Fibroblast of villous mesenchyme (primary cell): ENCODE measurements around the gene DNTTIP2. TPM values are rescaled to one million over a fixed set of nuclear protein-coding genes. Genes with fewer than 3 reads are reported as not detected.
A peak's percentile ranks its signal among the peaks of the same experiment; 100 is the strongest.
"Not testable (repeated sequence)": the region's sequence is repeated elsewhere in the genome, so short reads cannot be mapped to it uniquely, and the experiment has no call there.

Source experiments
- DNase-seq: peaks from one replicate; pipeline ENCODE4 v3.0.0-alpha.2; 2010; ENCODE audit warnings: low read depth
- H3K4me3 ChIP-seq: 2 replicates; pipeline ENCODE4 v1.5.1; 2011; ENCODE audit warnings: low read depth, mild to moderate bottlenecking, low read length
- CTCF ChIP-seq: IDR thresholded peaks from 2 replicates; pipeline ENCODE4 v1.5.1; 2012; ENCODE audit warnings: low read depth, mild to moderate bottlenecking, low read length; ENCODE audit not compliant: insufficient read depth
- total RNA-seq: library from RNA; depleted of rRNA; stranded (reverse); fragments of >200 nt; gene quantifications from 2 replicates; pipeline ENCODE4 v1.2.3, GENCODE V29; 2012

DNTTIP2 gene
- total RNA-seq, 1 donor = 31.5 TPM

GRCh38 chr1:93878501-93878888 lies 511 bp downstream of the DNTTIP2 start:
- no peak for TF ChIP-seq CTCF
- H3K4me3 ChIP-seq = peak overlapping the region; percentile 99
- peak; percentile 27 for DNase-seq

GRCh38 chr1:93877529-93877928 lies 1.5 kb downstream of the DNTTIP2 start:
- no peak for TF ChIP-seq CTCF
- DNase-seq = no peak
- H3K4me3 ChIP-seq = no peak overlapping the region

GRCh38 chr1:93876244-93876643 lies 2.8 kb downstream of the DNTTIP2 start:
- TF ChIP-seq CTCF = no peak
- no peak for DNase-seq
- no peak overlapping the region for H3K4me3 ChIP-seq

- DNase-seq = peak; percentile 24
- peak; percentile 53 for TF ChIP-seq CTCF
- no peak overlapping the region for H3K4me3 ChIP-seq
Observed at GRCh38 chr1:93874025-93874651, 4.9 kb downstream of the DNTTIP2 start.

GRCh38 chr1:93871366-93871765 lies 7.6 kb downstream of the DNTTIP2 start:
- TF ChIP-seq CTCF = no peak
- no peak for DNase-seq
- no peak overlapping the region for H3K4me3 ChIP-seq

- TF ChIP-seq CTCF = no peak
- DNase-seq = no peak
- no peak overlapping the region for H3K4me3 ChIP-seq
Observed at GRCh38 chr1:93869653-93870052, 9.4 kb downstream of the DNTTIP2 start.

GRCh38 chr1:93868492-93868891 lies 10.5 kb downstream of the DNTTIP2 start:
- not testable (repeated sequence) for DNase-seq, H3K4me3 ChIP-seq
